LoVo (cell line): ENCODE results near the gene EDN2.

ENCODE experiments used
- DNase-seq: peaks from one replicate; pipeline ENCODE4 v3.0.0-alpha.2; 2016; ENCODE audit warnings: low spot score

The EDN2 gene

GRCh38 chr1:41517062-41517438, 32.6 kb upstream of the EDN2 start:
- no peak for DNase-seq

GRCh38 chr1:41516168-41517061, 31.9 kb upstream of the EDN2 start:
- DNase-seq, result peak; percentile 85

GRCh38 chr1:41515778-41516167, 31.3 kb upstream of the EDN2 start:
- no peak for DNase-seq

- peak; percentile 12 for DNase-seq
These were observed 30.7 kb upstream of the EDN2 start for GRCh38 chr1:41515131-41515678.

GRCh38 chr1:41514381-41514780, 29.9 kb upstream of the EDN2 start:
- no peak for DNase-seq

GRCh38 chr1:41513383-41513735, 28.9 kb upstream of the EDN2 start:
- DNase-seq, result no peak

GRCh38 chr1:41512701-41513382, 28.4 kb upstream of the EDN2 start:
- DNase-seq, result no peak

GRCh38 chr1:41511239-41511540, 26.7 kb upstream of the EDN2 start:
- DNase-seq, result no peak

GRCh38 chr1:41510531-41511238, 26.2 kb upstream of the EDN2 start:
- DNase-seq, result no peak

- DNase-seq, result no peak
These were observed 24.8 kb upstream of the EDN2 start for GRCh38 chr1:41509270-41509671.

- no peak for DNase-seq
These were observed 23.8 kb upstream of the EDN2 start for GRCh38 chr1:41508290-41508689.

- no peak for DNase-seq
These were observed 23.4 kb upstream of the EDN2 start for GRCh38 chr1:41507836-41508235.

- DNase-seq, result no peak
These were observed 22.7 kb upstream of the EDN2 start for GRCh38 chr1:41507110-41507720.

GRCh38 chr1:41504114-41505035, 19.9 kb upstream of the EDN2 start:
- peak; percentile 39 for DNase-seq

- no peak for DNase-seq
These were observed 19.1 kb upstream of the EDN2 start for GRCh38 chr1:41503538-41504113.

GRCh38 chr1:41502912-41503311, 18.4 kb upstream of the EDN2 start:
- no peak for DNase-seq

- DNase-seq, result no peak
These were observed 17.1 kb upstream of the EDN2 start for GRCh38 chr1:41501581-41501980.

- no peak for DNase-seq
These were observed 16.5 kb upstream of the EDN2 start for GRCh38 chr1:41500781-41501518.

- no peak for DNase-seq
These were observed 15.9 kb upstream of the EDN2 start for GRCh38 chr1:41500378-41500777.

GRCh38 chr1:41499591-41499990, 15.1 kb upstream of the EDN2 start:
- no peak for DNase-seq
